Fibroblast of peridontal ligament (primary cell): ENCODE data around the gene ZNF136.

Source experiments
- DNase-seq: peaks from one replicate; pipeline ENCODE4 v3.0.0-alpha.2; 2010; ENCODE audit errors: extremely low read depth

The ZNF136 gene

DNA sequence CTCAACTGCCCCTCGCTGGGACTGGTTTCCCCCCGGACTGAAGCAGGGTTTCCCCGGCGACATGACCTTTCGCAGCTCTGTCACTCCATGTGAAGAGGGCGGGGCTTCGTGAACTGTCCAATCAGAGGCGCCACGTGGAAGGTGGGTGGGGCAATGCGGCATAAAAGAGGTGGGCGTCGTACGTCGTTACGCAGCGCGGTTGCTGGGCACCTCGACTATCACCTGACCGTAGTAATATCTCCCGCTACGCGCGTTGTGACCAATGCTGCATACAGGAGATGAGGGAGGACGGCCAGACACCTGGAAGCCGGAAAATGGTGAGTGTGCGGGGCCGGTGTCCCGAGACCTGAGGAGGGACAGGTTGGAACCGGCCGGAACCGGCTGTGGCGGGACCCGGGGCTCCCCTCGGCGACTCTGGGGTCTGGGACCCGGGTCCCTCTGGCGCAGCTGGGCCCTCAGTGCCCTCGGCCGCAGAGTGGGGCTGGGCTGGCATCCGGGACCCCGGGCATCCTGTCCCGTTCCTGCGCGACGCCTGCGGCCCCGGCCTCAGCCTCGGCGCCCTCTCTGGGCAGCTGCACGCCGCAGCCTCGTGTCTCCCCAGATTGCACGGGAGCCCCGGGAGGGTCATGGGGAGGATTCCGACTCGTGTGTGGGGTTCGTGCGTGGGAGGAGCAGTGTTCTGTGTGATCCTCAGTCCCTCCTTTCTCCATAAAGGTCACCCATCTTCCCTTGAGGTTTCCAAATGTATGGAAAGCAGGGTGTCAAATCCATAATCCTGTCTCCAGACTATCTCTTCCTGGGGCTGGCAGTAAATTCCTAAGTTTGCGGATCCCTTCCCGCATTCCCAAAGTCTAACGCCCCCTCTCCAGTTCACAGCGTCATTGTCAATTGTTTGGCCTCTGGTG is 32.2 kb downstream of the ZNF136 start:
- peak; percentile 68 for DNase-seq

DNA sequence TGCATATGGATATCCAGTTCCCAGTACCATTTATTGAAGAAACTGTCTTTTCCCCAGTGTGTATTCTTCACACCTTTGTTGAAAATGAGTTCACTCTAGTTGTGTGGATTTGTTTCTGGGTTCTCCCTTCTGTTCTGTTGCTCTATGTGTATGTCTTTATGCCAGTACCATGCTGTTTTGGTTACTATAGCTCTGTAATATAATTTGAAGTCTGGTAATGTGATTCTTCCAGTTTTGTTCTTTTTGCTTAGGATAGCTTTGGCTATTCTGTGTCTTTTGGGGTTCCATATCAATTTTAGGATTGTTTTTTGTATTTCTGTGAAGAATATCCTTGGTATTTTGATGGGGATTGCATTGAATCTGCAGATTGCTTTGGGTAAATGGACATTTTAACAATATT is 35.2 kb downstream of the ZNF136 start:
- DNase-seq: no peak

DNA sequence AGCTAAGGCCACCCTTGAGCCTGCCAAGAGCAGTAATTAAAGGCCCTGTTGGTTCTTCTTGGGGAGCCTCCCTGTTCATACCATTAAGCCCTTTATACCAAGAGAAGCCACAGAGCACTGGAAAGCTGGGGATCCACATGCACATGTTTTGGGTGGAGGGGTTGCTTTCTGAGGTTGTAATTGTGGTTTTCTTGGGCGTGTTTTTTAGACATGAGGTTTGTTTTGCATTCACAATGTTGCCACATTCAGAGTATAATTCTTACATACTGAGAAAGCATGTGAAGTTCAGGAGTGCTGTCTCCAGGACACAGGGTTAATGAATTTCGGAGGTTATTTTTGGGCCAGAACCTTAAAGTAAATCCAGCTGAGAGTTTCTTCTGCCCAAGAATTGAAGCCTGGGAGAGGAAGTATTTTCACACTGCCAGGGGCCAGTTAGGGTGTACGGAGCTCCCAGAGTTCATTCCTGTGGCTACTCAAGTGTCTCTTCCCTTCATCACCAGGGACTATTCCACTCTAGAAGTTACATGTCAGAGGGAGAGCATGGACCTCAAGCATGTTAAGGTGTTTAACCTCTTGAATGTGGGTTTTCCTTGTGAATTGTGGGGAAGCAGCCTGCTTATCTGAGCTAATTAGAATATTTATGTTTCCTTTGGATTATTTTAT is 37.0 kb downstream of the ZNF136 start:
- DNase-seq: no peak

DNA sequence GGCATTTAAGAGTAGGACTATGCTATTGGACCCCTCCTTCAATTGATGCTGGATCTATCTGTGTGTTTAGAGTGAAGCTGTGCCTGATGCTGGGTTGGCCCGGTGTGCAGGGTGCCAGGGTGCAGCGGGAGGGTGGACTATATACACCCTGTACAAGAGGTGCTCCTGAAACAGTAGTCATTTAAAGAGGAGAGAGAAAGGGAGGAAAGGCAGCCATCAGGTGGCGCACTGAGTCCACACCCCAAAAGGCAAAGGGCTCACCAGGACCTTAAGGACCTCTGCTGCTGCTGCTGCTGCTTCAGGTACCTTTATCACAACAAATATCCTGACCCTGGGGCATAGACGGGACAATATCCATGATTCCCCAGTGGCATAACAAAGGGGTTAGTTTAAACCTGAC is 39.4 kb downstream of the ZNF136 start:
- no peak for DNase-seq

DNA sequence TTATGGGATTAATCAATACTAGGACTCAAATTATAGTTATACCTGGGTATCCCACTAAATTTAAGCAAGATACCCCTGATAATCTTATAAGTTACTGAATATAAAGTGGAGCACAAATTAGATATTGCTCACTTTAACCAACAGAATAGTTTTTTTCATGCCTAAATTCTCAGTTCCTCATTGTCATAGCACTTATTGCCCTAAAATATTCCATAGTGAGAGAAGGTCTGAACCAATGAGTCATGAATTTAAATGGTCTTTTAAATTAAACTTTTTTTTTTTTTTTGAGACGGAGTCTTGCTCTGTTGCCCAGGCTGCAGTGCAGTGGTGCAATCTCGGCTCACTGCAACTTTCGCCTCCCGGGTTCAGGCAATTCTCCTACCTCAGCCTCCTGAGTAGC is 42.4 kb downstream of the ZNF136 start:
- no peak for DNase-seq

DNA sequence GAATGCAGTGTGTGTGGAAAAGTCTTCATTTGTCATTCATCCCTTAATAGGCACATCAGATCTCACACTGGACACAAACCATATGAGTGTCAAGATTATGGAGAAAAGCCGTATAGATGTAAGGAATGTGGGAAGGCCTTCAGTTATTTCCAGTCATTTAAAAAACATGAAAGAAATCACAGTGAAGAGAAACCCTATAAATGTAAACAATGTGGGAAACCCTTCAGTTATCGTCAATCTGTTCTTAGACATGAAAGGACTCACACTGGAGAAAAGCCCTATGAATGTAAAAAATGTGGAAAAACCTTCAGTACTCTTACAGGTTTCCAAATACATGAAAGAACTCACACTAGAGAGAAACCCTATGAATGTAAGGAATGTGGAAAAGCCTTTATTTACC is 45.3 kb downstream of the ZNF136 start:
- DNase-seq: no peak

DNA sequence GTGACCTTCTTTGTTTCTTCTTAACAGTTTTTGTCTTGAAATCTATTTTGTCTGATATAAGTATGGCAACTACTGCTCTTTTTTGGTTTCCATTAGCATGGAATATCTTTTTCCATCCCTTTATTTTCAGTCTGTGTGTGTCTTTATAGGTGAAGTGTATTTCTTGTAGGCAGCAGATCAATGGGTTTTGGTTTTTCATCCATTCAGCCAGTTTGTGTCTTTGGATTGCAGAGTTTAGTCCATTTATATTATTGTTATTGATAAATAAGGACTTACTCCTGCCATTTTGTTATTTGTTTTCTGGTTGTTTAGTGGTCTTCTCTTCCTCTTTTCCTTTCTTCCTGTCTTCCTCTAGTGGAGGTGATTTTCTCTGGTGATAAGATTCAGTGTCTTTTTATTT is 54.4 kb downstream of the ZNF136 start:
- DNase-seq: no peak

DNA sequence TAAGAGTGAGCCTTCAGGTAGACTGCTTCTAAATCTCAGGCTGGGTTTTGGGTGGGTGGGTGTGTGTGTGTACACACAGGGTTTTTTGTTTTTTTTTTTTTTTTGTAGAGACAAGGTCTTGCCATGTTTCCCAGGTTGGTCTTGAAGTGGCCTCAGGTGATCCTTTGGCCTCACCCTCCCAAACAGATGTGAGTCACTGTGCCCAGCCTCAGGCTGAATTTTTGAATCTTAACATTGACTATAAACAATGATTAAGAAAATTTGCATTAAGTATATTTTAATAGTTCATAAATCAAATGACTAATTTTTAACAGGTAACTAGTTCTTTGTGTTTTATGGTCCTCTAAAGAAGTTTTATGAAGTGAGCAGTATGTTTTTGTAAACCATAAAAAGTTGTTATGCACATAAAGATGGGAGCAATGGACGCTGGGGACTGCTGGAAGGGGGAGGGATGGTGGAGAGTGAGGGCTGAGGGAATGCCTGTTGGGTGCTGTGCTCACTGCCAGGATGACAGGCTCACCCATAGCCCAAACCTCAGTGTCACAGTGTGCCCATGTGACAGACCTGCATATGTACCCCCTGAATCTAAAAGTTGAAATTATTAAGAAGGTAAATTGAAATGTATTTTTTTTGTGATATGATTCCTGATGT is 60.2 kb downstream of the ZNF136 start:
- DNase-seq: no peak

DNA sequence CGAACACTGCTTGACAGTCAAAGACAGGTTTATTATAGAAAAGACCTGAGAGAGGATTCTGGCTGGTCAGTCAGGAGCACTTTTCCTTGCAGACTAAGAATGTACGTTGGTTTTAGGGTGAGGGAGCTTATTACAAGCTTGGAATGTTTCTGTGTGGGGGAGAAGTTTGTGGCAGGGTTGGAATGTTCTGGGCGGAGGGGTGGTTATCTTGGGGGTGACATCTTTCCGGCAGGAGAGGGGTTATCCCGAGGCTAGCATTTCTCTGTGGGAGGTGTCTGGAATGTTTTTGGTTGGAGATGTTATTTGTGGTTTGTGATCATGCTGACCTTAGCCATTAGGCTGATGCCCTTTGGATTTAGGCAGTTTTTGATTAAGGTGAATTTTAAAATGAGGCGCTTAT is 61.8 kb downstream of the ZNF136 start:
- no peak for DNase-seq

DNA sequence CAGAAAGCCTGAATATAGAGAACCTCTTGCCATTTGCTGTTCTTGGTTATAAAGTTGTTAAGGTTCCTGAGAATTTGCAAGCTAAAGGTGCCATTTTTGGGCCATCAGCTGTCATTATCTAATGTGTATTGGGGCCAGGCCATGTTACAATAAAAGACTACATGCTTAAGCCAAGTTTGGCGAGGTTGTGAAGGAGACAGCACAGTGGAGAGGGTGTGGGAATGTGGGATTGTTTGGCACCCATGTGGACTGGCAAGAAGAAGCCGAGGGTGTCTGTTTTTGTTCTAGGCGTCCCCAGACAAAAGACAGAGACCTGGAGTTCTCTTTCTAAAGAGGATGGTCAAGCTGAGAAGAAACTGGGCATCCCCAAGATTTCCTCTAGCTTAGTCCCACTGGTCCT is 67.1 kb downstream of the ZNF136 start:
- no peak for DNase-seq

DNA sequence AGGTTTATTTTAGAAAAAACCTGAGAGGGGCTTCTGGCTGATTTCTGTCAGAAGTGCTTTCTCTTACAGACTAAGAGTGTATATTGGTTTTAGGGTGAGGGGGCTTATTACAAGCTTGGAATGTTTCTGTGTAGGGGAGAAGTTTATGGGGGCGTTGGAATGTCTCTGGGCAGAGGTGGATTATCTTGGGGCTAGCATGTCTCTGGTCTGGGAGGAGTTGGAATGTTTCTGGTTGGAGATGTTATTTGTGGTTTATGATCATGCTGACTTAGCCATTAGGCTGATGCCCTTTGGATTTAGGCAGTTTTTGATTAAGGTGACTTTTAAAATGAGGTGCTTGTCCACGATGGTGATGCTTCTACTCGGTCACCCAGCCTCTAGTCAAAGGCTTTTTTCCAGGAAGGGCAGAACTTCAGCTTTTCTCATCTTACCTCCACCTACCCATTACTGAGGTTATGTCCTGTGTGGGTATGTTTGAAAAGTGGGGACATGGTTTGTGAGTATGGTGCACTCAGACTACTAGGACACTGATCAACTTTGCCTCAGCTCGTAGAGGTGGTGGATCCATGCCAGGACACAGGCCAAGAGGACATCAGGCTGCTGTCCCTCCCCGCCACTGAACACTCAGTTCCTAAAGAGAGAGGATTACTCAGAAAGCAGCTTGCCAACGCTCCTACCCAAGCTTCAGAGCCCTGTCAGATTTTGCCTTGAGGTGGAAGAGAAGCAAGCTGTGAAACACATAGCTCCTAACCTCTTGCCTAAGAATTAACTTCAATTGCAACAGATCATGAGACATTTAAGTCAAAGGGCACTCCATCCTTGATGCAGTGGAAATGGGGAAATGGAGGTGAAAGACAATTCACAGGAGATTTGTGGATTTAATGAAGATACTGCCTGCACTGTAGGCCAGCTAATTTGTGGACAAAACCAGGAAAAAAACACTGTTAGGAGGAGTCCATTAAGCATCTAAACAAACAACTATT is 68.1 kb downstream of the ZNF136 start:
- no peak for DNase-seq

DNA sequence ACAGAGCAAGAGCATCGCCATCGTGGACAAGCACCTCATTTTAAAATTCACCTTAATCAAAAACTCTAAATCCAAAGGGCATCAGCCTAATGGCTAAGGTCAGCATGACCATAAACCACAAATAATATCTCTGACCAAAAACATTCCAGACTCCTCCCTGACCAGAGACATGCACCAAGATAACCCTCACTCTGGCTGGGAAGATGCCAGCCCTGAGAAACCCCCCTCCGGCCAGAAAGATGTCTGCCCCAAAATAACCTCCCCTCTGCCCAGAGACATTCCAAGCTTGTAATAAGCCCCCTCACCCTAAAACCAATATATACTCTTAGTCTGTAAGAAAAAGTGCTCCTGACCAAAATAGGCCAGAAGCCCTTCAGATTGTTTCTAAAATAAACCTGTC is 70.1 kb downstream of the ZNF136 start:
- no peak for DNase-seq

DNA sequence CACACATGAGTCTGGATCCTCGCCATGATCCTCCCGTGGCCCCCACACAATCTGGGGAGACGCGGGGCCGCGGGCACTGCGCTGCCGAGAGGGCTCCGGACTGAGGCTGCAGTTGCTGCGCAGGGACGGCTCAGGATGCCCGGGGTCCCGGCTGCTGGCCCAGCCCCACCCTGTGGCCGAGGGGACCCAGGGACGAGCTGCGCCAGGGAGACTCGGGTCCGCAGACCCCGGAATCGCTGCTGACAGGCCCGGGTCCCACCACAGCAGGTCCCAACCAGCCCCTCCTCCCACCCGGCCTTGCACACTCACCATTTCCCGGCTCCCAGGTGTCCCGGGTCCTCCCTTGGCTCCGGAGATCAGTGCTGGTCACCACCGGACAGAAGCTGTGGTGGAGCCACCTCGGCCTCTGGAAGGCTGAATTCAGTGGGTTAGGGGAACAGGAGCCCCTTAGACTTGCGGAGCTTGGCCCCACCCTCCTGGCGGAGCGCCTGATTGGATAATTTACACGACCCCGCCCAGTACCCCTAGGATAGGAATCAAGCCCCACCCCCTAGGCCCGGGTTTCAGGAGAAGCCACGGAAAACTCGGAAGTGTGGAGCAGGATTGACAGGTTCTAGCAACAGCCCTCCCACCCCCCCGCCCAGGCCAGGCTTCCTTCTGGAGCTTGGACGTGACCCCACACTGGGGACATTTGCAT is 74.4 kb downstream of the ZNF136 start:
- DNase-seq: no peak
